Ovary (tissue), 3 donors: ENCODE data around the gene GPX3.

Source experiments
- EP300 ChIP-seq: sonication (generic); formaldehyde crosslinking; IDR thresholded peaks from one replicate; pipeline ENCODE4 v1.6.1; 2017; ENCODE audit warnings: antibody characterized with exemption
- POLR2A ChIP-seq: fragments of 450-650 bp; IDR thresholded peaks from one replicate; pipeline ENCODE4 v1.6.1; 2017; ENCODE audit warnings: antibody characterized with exemption, mild to moderate bottlenecking, moderate library complexity
- TF ChIP-seq, protein P1 (sequence below), 3 donors: fragments of 450-650 bp in 2 of 3; fragments of 200-600 bp in 1 of 3; IDR thresholded peaks; one replicate each; pipeline versions ENCODE4 v1.5.1 to v1.8.0; 2016 to 2022; ENCODE audit warnings: antibody characterized with exemption in 3 of 3, mild to moderate bottlenecking in 1 of 3
- donor health status: DM: no; HTN: no; CAD: no.

DNA sequence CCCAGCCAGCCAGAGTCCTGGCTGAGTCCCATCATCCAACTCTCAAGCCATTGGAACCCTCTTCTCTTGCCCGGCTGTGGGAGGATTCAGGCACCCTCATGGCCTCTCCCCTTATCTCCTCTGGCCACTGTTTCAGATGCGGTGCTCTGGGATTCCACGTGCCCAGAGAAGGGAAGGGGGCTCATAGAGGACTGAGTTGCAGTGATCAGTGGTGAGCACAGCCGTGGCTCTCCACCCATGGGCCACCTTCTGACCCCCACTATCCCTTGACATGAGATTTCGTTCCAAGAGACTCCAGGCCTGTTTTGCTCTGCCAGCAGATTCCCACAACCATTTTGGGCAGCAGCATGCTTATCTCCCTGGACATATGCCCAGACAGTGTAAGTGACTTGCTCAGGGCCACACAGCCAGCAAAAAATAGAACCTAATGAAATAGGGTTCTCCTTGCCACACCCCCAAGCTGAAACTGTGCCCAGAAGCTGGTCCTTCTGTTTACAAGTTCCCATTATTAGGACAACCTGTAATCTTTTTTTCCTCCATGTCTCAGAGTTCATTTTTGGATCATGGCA is 2.7 kb downstream of the GPX3 start:
- TF ChIP-seq POLR2A (no peak), EP300 (no peak)
- TF ChIP-seq, protein P1, sequence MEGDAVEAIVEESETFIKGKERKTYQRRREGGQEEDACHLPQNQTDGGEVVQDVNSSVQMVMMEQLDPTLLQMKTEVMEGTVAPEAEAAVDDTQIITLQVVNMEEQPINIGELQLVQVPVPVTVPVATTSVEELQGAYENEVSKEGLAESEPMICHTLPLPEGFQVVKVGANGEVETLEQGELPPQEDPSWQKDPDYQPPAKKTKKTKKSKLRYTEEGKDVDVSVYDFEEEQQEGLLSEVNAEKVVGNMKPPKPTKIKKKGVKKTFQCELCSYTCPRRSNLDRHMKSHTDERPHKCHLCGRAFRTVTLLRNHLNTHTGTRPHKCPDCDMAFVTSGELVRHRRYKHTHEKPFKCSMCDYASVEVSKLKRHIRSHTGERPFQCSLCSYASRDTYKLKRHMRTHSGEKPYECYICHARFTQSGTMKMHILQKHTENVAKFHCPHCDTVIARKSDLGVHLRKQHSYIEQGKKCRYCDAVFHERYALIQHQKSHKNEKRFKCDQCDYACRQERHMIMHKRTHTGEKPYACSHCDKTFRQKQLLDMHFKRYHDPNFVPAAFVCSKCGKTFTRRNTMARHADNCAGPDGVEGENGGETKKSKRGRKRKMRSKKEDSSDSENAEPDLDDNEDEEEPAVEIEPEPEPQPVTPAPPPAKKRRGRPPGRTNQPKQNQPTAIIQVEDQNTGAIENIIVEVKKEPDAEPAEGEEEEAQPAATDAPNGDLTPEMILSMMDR (IDR thresholded peaks at IDR 0.05) = no peak
